Stimulated activated CD8-positive, alpha-beta memory T cell treated with anti-CD3 and anti-CD28 coated beads, Interleukin-2, amount 100 ng/mL, for 1 hour (primary cell): Measurements from ENCODE around the gene C3orf18.
"Not testable (repeated sequence)": the region's sequence is repeated elsewhere in the genome, so short reads cannot be mapped to it uniquely, and the experiment has no call there.

Experiments
- DNase-seq, 2 donors: peaks; one replicate each; pipeline ENCODE4 v3.0.0-alpha.2; 2020; ENCODE audit warnings: low read depth in 2 of 2

The C3orf18 gene

DNA sequence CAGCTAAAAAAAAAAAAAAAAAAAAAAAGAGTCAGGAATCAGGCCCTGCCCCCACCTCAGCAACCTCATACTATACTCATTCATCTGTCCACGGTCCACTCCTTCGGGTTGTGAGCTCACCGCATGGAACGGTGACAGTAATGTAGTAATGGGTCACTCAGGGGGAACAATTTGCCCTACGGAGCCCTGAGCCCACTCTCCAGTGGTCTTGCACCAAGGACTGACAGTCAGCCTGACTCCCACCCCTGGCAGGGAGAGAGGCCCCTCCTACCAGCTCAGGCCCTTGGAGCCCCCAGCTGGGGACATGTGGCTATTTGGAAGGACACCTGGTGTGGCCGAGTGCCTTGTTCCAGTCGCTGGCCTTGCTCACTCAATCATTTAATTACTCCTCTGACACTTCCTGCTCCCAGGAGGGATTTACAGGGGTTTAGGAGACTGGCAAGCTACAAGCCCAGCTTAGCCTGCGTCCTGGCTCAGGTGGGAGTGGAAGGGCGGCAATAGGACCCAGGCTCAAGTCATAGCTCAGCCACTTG, 44.2 kb downstream of the C3orf18 start:
- no peak for DNase-seq

- no peak for DNase-seq
Measured at GRCh38 chr3:50521572-50521971, 46.0 kb downstream of the C3orf18 start.

DNA sequence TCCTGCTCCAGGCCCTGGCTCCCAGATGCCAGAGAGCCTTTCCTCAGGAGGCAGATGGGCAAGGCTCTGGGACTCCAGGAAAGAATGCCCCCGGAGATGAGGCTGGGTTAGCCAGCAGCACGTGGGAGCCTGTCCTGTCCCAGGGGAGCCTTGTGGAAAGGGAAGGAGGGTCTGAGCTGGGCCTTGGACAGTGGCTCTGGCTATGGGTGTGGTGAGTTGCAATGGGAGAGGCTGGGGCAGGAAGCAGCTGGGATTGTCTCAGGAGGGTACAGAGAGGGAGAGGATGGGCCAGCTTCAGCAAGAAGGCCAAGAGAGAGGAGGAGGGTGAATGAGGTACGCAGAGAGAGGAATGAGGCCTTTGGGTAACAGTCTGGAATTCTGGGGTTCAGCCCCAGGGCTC, 46.7 kb downstream of the C3orf18 start:
- DNase-seq, result no peak

DNA sequence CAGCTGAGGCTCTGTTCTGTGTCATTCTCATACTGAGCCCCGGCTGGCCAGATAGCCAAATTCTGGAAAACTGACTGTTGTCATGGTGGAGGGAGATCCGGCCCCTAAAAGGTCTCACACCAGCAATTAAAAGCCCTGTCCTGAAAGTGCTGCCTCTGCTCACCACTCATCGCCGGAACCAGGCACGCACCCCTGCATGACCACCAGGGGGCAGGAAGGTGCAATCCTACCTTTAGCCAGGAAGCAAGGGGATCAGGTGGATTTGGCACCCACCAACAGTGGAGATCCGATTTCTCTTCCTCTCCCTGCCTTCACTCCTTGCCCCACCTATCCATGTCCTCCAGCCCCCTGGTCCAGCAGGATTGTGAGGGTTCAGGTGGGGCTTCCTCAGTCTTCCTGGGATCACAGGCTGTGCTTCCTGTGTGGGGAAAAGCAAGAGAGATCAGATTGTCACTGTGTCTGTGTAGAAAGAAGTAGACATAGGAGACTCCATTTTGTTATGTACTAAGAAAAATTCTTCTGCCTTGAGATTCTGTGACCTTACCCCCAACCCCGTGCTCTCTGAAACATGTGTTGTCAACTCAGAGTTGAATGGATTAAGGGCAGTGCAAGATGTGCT, 48.0 kb downstream of the C3orf18 start:
- DNase-seq, result peak; percentile 39 to 59

GRCh38 chr3:50518436-50518835, 49.1 kb downstream of the C3orf18 start:
- DNase-seq, result no peak

GRCh38 chr3:50517721-50518206, 49.8 kb downstream of the C3orf18 start:
- no peak for DNase-seq

- DNase-seq, result no peak
Measured at GRCh38 chr3:50516440-50516871, 51.1 kb downstream of the C3orf18 start.

DNA sequence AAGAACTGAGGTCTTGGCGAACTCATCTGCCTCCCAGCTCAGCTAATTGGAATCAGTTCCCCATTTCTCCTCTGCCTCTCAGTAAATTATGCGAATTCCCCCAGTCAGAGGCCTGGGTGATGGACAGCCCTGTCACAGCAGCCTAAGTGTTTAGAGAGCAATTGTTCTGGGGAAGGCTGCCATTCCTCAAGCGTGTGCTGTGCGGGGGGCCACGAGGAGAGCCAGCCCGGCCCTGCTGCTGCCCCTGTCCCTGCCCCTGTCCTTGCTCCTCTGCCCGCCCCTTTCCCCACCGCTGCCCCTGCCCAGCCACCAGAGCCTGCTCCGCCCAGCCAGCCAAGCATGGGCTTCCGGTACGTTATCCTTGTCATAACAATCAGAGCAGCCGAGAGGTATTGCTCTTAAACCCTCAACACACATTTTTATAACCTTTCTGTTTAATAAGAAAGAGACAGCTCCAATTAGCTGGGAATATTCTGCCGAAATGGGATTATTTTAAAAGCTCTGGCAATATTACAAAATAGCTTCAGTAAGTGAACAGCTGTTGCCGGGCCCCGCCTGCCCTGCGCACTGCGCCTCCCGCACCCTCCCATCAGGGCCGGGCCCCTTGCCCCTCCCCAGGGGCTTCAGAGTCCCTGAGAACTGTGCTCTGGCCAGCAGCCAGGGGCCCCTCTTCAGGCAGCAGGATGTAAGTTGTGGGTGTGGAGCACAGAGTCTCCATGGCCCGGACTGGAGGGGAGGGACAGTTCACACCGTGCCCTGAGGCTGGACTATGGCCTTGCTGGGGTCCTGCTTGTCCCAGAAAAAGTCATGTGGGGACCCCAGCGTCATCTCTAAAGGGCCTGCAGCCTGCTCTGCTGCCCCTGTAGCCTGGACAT, 51.7 kb downstream of the C3orf18 start:
- DNase-seq, result no peak

DNA sequence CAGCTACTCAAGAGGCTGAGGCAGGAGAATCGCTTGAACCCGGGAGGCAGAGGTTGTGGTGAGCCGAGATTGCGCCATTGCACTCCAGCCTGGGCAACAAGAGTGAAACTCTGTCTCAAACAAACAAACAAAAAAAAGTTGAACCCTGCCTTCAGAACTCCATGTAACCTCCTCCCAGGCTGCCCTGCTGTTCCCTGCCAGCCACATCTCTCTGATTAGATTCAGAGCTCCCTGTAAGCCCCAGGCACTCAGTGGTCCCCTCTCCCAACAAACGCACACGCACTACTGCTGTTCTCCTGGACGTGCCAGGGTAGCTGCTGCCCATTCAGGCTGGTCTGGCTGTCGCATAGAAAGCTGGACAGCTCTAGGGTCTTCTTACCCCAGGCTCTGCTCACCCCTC, 54.6 kb downstream of the C3orf18 start:
- not testable (repeated sequence) for DNase-seq

DNA sequence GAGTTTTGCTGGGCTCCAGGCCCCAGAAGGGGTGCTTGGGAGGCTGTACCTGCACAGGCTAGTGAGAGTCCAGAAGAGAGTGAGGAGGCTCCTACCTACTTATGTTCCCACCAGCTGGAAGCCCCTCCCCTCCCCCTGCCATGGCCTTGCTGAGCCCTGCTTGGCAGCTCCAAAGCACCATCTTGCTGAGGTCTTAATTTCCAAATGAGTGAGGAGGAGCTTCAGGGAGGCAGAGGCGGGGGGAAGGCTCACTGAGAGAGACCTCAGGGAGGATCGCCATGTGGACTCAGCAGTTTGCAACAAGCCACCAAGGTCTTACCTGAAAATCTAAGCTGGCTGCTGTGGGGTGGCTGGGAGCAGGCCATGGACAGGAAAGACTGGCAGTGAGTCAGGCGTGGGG, 55.4 kb downstream of the C3orf18 start:
- DNase-seq, result no peak

GRCh38 chr3:50510325-50510724, 57.2 kb downstream of the C3orf18 start:
- no peak for DNase-seq

DNA sequence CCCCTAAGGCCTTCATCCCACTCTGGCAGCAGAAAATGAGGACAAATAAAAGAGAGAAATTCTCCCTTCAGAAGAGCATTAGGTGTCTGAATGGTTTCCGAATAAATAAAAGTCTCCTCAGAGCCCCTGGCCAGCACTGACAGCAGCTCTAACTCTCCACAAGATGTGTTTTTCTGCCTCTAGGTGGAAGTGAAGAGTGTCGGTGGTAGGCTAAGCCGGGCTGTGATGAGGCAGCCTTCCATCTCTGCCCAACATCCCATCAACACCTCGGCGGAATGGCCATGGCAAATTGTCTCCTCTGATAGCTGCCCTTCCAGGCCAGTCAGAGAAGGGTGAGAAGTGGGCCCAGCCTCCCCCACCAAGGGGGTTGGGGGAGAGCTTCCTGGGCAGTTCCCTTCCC, 57.8 kb downstream of the C3orf18 start:
- no peak for DNase-seq

- DNase-seq, result no peak
Measured at GRCh38 chr3:50508821-50509220, 58.7 kb downstream of the C3orf18 start.
